Measurements from ENCODE around the gene NCLN. TPM values are rescaled to one million over a fixed set of nuclear protein-coding genes. Genes with fewer than 3 reads are reported as not detected.
"Not testable (repeated sequence)": the region's sequence is repeated elsewhere in the genome, so short reads cannot be mapped to it uniquely, and the experiment has no call there.

NCLN gene
- total RNA-seq, 2 donors from 2014 or later = 46.4 to 81.6 TPM

DNA sequence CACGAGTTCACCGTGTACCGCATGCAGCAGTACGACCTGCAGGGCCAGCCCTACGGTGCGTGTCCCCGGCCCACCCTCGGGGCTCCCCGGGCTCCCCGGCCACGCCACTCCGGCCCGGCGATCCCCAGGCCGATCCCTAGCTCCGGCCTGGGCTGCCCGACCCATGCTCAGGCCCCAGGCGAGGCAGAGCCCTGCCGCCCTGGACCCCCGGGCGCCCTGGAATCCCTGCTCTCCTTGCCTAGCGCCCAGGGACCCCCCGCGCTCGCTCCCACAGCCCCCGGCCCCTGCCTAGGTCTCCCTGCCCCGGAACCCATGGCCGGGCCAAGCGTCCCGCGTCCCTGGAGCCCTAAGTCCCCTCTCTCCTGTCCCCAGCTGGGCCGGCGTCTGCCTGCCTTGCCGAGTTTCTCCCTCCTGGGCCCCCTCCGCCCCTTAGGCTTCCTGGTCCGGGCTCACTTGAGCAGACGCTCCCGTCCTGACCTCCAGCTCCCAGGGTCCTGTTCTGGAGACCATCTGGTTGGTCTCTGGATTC, 494 bp downstream of the NCLN start:
- no peaks in the 10 kb centered on the region for H3K9me3 Mint-ChIP-seq
- peaks cover 72% of the 10 kb centered on the region for H3K36me3 Mint-ChIP-seq (ENCODE audit: low read depth)
- H3K27me3 Mint-ChIP-seq = no peaks in the 10 kb centered on the region
- ATAC-seq (replicated peaks) = no peak
- H3K27ac Mint-ChIP-seq = peak overlapping the region; percentile 92
- peaks cover 30% of the 10 kb centered on the region for H3K4me1 Mint-ChIP-seq
- H3K4me3 Mint-ChIP-seq = peak overlapping the region; percentile 98

DNA sequence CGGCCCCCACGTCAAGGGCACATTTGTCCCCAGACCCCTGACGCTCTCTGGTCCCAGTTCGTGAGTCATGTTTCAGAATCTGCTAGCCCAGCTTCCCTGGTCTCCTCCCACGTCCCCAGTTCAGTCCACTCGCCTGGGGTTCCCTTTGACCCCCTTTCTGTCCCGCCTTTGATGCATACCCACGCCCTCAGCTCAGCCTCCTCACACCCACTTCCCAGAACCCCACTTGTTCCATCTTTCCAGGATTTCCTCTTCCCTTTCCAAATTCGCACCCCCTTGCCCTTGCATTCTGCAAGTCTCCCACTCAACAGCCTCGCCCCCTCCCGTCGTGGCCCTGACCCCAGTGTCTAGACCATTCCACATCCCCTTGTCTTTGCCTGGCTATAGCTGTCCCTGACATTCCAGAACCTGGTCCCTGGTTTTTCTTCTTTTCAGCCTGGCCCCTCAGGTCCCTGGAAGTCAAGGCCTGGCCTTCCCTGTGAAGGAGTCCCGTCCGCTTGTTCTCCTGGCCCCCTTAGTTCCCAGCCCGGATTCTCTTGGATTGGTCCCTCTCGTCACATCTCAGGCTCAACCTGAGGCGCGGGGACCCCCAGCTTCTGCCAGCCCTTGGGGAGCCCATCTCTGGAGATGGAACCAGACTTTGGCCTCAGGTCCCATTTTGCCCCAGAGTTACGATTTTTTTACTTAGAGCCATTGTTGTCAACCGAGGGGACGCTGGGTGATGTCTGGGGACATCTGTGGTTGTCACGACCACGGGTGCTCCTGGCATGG, 1.3 kb downstream of the NCLN start:
- Mint-ChIP-seq H3K4me3 (peak overlapping the region; percentile 98), H3K36me3 (ENCODE audit: low read depth) (peaks cover 63% of the 10 kb centered on the region), H3K9me3 (no peaks in the 10 kb centered on the region), H3K4me1 (peaks cover 30% of the 10 kb centered on the region), H3K27me3 (no peaks in the 10 kb centered on the region), H3K27ac (peak overlapping the region; percentile 92)
- ATAC-seq (replicated peaks) = no peak

DNA sequence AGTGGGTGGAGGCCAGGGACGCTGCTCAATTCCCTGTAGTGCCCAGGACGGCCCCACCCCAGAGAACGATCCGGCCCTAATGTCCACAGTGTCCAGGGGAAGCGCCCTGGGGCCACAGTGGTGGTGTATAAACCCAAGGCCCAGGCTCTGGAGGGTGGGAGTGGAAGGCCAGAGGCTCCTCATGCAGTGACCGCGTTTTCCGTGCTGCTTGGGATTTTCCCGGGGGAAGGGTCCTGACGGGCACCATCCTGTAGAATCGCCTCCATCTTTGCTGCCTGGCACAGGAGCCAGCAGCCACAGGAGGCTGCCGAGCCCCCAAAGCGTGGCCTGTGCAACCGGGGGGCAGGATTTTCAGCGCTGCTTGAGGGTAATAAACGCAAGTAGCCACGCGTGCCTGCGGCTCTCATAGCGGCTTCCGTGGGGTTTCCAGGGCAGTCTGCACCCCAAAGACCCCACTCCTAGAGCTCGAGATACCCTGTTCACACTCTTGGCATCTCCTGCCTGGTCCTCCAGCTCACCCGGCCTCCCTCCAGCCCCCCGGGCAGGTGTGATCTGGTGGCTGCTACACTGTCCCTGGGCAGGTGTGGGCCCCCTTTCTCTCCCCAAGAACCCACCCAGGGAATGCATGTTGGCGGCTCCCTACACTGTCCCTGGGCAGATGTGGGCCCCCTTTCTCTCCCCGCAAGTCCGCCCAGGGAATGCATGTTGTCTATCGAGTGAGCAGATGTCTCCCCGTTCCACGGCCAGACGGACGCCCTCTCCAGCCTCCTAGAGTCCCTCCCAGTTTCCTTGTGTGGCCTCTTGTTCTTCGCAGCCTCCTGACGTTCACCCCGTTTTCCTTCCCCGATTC, 2.2 kb downstream of the NCLN start:
- H3K27me3 Mint-ChIP-seq = no peaks in the 10 kb centered on the region
- H3K9me3 Mint-ChIP-seq = no peaks in the 10 kb centered on the region
- peak overlapping the region; percentile 92 for H3K27ac Mint-ChIP-seq
- peaks cover 30% of the 10 kb centered on the region for H3K4me1 Mint-ChIP-seq
- ATAC-seq (replicated peaks) = no peak
- peak overlapping the region; percentile 98 for H3K4me3 Mint-ChIP-seq
- peaks cover 61% of the 10 kb centered on the region for H3K36me3 Mint-ChIP-seq (ENCODE audit: low read depth)

DNA sequence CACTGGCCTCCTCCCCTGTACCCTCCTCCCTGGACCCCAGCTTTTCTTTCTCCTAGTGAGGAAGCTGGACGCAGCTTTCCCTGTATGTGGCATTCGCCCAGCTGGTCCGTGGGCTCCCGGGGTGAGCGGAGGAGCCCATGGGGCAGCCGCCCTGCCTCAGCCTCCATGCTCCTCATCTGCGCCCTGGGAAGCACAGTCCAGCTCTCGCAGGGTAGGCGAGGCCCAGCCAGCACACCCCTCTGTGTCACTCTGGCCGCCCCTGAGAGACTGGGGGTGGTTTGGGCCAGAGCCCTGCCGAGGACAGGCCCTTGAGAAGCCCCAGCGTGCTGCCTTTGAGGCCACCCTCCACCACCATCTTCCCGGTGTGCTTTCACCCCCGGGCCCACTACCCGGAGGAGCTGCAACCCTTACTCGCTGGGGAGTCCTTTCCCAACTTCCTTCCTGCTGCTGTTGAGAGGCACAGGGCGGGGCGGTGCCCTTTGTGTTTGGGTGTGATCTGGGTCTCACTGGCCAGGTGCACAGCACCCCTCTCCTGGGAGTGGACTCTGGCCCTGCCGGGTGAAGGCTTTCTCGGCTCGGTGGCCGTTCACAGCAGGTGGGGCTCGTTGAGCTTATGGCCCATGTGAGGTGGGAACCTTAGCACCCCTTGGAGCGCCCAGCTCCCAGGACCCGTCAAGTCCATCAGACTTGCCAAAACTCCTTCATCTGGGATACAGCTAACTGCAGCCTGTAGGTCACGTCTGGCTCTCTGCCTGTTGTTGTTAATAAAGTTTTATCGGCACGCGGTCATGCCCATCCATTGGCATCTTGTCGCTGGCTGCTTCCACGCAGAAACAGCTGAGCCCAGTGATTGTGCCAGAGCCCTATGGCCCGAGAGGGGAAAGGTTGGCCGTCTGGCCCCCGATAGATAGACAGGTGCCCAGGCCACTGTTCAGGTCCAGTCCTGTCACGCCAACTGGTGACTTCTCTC, 3.2 kb downstream of the NCLN start:
- no peak for ATAC-seq (replicated peaks)
- Mint-ChIP-seq H3K9me3 (no peaks in the 10 kb centered on the region), H3K4me3 (peak overlapping the region; percentile 98), H3K27ac (peak overlapping the region; percentile 92), H3K4me1 (peaks cover 27% of the 10 kb centered on the region), H3K27me3 (no peaks in the 10 kb centered on the region), H3K36me3 (ENCODE audit: low read depth) (peaks cover 59% of the 10 kb centered on the region)

DNA sequence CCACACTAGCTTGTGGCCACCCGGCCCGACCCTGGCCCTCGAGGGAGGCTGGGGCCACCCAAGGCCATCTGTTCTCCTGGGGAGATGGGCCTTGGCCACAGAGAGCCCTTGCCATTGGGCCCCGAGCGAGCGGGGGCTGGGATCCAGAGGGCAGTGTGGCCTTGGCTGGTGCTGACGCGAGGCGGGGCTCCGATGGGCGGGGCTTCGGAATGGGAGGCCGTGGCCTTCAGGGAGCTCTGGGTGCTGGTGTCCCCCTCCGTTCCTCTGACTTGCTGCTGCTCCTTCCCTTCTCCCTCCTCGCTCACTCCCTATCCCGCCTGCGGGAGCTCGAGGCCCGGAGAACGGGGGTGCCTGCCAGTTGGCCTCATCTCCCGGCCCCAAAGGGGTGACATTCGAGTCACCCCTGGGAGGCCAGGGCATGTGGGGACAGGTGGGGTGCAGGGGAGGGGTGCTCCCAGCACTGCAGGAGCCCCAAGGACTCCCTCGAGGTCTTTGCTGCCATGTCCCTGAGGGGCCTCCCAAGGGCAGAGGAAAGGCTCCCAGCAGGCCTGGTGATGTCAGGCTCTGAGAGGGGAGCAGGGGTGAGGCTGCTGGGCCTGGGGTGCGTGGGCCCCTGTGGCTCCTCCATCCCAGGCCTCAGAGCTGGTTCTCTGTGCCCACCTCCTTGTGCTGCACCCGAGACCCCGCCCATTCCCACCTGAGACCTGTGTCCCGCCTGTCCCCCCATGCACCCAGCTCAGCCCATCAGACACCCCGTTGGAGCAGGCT, 4.2 kb downstream of the NCLN start:
- Mint-ChIP-seq H3K4me3 (no peak overlapping the region), H3K36me3 (ENCODE audit: low read depth) (peaks cover 60% of the 10 kb centered on the region), H3K27ac (no peak overlapping the region), H3K4me1 (peaks cover 20% of the 10 kb centered on the region), H3K27me3 (no peaks in the 10 kb centered on the region), H3K9me3 (no peaks in the 10 kb centered on the region)
- ATAC-seq (replicated peaks) = no peak

DNA sequence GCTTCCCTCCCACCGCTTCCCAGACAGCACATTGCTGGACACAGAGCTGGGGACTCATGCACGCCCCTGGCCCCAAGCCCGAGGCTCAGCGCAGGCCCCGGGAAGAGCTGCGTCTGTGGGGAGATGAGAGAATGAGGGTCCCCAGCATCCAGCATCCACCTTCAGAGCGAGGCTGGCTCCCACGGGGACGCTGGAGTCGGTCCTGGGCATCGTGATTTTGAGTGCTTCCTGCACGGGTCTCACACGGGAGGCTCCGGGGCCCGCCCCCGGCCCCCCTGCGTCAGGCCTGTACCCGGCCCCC, 4.7 kb downstream of the NCLN start:
- ATAC-seq (replicated peaks) = no peak
- Mint-ChIP-seq H3K4me3 (no peak overlapping the region), H3K27me3 (no peaks in the 10 kb centered on the region), H3K4me1 (peaks cover 17% of the 10 kb centered on the region), H3K36me3 (ENCODE audit: low read depth) (peaks cover 57% of the 10 kb centered on the region), H3K27ac (no peak overlapping the region), H3K9me3 (no peaks in the 10 kb centered on the region)

DNA sequence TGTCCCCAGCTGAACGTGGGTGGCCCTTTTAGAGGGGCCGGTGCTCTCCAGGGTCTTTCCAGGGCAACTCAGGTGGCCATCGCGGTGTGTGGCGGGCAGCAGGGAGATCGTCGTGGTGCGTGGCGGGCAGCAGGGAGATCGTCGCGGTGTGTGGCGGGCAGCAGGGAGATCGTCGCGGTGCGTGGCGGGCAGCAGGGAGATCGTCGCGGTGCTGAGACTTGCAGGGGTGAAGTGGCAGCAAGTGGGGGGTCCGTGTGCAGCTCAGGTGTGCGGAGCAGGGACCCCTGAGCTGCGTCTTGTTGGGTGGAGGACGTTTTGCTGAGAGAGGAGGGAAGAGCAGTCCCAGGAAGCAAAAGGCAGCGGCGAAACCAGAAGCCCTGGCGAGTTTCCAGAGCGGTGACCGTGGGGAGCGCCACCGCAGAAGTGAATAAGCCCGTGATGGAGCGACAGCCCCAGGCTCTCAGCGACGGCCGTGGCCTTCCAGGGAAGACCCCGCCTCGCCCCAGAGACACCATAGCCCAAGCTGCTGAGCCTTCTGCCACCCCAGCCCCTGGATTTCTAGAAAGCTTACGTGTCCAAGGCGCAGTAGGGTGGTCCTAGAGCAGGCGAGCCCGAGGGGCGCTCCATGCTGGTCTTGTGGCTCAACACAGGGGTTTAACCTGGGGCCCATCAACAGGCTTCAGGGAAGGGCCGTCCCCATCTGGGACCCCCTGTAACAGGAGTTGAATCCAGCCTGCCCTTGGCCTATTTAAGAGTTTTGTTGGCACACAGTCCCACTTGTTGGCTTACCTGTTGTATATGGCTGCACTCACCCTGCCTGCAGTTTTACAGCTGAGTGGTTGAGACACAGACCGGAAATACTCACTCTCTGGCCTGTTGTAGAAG, 5.4 kb downstream of the NCLN start:
- Mint-ChIP-seq H3K36me3 (ENCODE audit: low read depth) (peaks cover 54% of the 10 kb centered on the region), H3K4me1 (peaks cover 16% of the 10 kb centered on the region), H3K9me3 (no peaks in the 10 kb centered on the region), H3K27me3 (no peaks in the 10 kb centered on the region), H3K4me3 (no peak overlapping the region), H3K27ac (no peak overlapping the region)
- ATAC-seq (replicated peaks) = no peak

DNA sequence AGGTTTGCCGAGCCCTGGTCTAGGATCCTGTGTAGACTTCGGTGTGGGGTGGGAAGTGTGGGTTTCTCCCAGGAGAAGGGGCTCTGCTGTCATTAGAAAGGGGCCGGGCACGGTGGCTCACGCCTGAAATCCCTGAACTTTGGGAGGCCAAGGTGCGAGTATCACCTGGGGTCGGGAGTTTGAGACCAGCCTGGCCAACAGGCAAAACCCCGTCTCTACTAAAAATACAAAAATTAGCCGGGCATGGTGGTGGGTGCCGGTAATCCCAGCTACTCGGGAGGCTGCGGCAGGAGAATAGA, 6.0 kb downstream of the NCLN start:
- ATAC-seq (replicated peaks); H3K27ac Mint-ChIP-seq: not testable (repeated sequence)

DNA sequence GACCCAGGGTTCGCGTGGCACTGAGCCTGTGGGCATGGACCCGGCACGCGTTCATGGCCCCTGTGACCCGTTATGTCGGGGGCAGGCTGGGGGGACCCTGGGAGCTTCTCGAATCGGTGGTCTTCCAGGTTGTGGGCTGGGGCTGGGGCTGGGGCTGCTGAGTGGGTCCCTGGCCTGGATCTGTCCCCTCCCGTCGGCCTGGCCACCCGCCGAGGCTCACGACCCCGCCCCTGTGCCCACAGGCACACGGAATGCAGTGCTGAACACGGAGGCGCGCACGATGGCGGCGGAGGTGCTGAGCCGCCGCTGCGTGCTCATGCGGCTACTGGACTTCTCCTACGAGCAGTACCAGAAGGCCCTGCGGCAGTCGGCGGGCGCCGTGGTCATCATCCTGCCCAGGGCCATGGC, 6.5 kb downstream of the NCLN start:
- Mint-ChIP-seq H3K36me3 (ENCODE audit: low read depth) (peaks cover 46% of the 10 kb centered on the region), H3K27ac (no peak overlapping the region), H3K9me3 (no peaks in the 10 kb centered on the region), H3K27me3 (no peaks in the 10 kb centered on the region), H3K4me1 (peaks cover 10% of the 10 kb centered on the region), H3K4me3 (no peak overlapping the region)
- ATAC-seq (replicated peaks) = no peak

More for the DNA sequence above, 6.0 kb downstream of the NCLN start:
- Mint-ChIP-seq H3K36me3 (ENCODE audit: low read depth) (peaks cover 50% of the 10 kb centered on the region), H3K4me1 (peaks cover 15% of the 10 kb centered on the region)
- not testable (repeated sequence) for H3K4me3 Mint-ChIP-seq, H3K9me3 Mint-ChIP-seq, H3K27me3 Mint-ChIP-seq

DNA sequence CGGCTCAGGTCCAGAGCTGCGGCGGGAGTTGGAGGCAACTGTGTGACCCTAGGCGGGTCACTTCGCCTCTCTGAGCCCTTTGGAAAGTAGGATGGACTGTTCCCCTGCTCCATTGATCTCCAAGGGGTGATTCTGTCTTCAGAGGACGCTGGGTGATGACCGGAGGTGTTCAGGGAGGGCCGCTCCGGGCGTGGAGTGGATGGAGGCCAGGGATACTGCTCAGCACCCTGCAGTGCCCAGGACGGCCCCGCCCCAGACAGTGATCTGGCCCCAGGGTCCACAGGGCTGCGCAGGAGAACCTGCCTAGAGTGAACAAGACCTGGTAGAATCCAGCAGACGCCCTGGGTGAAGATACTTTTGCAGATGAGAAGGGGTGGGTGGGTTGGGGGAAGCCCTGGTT, 7.0 kb downstream of the NCLN start:
- Mint-ChIP-seq H3K36me3 (ENCODE audit: low read depth) (peaks cover 43% of the 10 kb centered on the region), H3K9me3 (no peaks in the 10 kb centered on the region), H3K4me3 (no peak overlapping the region), H3K27ac (no peak overlapping the region), H3K4me1 (peaks cover 9% of the 10 kb centered on the region), H3K27me3 (no peaks in the 10 kb centered on the region)
- ATAC-seq (replicated peaks) = no peak

DNA sequence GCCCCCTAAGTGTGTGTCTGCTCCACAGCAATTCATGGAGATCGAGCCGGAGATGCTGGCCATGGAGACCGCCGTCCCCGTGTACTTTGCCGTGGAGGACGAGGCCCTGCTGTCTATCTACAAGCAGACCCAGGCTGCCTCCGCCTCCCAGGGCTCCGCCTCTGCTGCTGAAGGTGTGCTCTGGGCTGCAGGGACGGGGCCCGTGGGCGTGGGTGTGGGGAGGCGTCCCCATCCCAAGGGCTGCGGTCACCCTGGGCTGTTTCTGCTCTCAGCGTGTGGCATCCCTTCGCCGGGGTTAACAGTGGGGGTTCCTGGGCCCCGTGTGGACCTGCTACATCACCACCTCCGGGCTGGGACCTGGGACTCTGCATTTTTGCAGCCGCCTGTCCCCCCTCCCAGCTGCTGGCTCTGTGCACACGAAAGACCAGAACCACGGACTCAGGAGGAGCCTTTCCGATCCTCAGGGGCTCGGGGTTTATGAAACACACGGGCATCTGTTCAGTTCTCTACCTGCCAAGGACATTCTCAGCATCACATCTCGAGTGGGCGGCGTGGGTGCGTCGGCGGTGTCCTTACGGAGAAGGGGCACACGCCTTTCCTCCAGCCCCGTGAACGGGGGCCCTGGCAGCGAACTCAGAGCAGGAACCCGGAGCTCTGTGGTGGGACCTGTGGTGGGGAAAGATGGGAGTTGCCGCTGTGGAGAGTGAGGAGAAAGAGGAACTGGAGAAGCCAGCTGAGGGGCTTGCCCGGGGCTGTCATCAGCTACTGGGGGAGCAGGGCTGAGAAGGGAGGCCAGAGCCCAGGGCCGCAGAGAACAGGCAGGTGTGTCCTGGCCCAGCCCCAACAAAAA, 7.8 kb downstream of the NCLN start:
- H3K27me3 Mint-ChIP-seq = no peaks in the 10 kb centered on the region
- no peaks in the 10 kb centered on the region for H3K9me3 Mint-ChIP-seq
- no peak overlapping the region for H3K4me3 Mint-ChIP-seq
- ATAC-seq (replicated peaks) = no peak
- peaks cover 3% of the 10 kb centered on the region for H3K4me1 Mint-ChIP-seq
- peaks cover 35% of the 10 kb centered on the region for H3K36me3 Mint-ChIP-seq (ENCODE audit: low read depth)
- H3K27ac Mint-ChIP-seq = no peak overlapping the region

Measured in activated T-helper 17 cell treated with anti-CD3 and anti-CD28 coated beads, Interleukin-2, amount 50 U/mL, for 72 hours (primary cell).